Thymus (tissue), 11 donors: ENCODE data around the gene PRDM11. TPM values are rescaled to one million over a fixed set of nuclear protein-coding genes. Genes with fewer than 3 reads are reported as not detected.

Source experiments
- DNase-seq, 9 donors: peaks; one replicate each; pipeline ENCODE4 v3.0.0-alpha.2; 2013; ENCODE audit warnings: low spot score in 9 of 9, low read depth in 6 of 9, missing footprints in 1 of 9
- H3K27ac ChIP-seq, 2 donors: one replicate each; pipeline ENCODE4 v1.5.1; 2013; ENCODE audit warnings: control low read depth in 1 of 2, low read depth in 1 of 2, low read length in 1 of 2, mild to moderate bottlenecking in 1 of 2, moderate library complexity in 1 of 2
- H3K27me3 ChIP-seq, 2 donors: one replicate each; pipeline ENCODE4 v1.5.1; 2013; ENCODE audit warnings: low read length in 1 of 2; ENCODE audit not compliant: control insufficient read depth in 2 of 2, insufficient read depth in 1 of 2
- H3K36me3 ChIP-seq, 2 donors: one replicate each; pipeline ENCODE4 v1.5.1; 2013; ENCODE audit warnings: low read length in 1 of 2, mild to moderate bottlenecking in 1 of 2, moderate library complexity in 1 of 2; ENCODE audit not compliant: control insufficient read depth in 2 of 2, insufficient read depth in 2 of 2
- H3K4me1 ChIP-seq, 2 donors: one replicate each; pipeline ENCODE4 v1.5.1; 2013; ENCODE audit warnings: low read length in 2 of 2; ENCODE audit not compliant: control insufficient read depth in 2 of 2, insufficient read depth in 2 of 2
- H3K4me3 ChIP-seq, 2 donors: one replicate each; pipeline ENCODE4 v1.5.1; 2013; ENCODE audit warnings: low read length in 2 of 2, control low read depth in 1 of 2, mild to moderate bottlenecking in 1 of 2
- H3K9me3 ChIP-seq, 2 donors: one replicate each; pipeline ENCODE4 v1.5.1; 2013; ENCODE audit warnings: low read length in 1 of 2, mild to moderate bottlenecking in 1 of 2; ENCODE audit not compliant: control insufficient read depth in 2 of 2, insufficient read depth in 1 of 2
- WGBS: extraction: QIAGEN DNeasy Blood & Tissue Kit; methylation state at CpG from one replicate; pipeline ENCODE4 v1.1.7; 2013; 5-methylcytosine and 5-hydroxymethylcytosine counted together
- polyA plus RNA-seq: library from polyadenylated mRNA; stranded (reverse); fragments of 200-250 nt; gene quantifications from one replicate; pipeline ENCODE4 v1.2.3, GENCODE V29; 2013
- total RNA-seq: library from RNA; stranded (reverse); fragments of 120-200 nt; gene quantifications from one replicate; pipeline ENCODE4 v1.2.4, GENCODE V29; 2013
- donor health status: healthy.

Gene PRDM11
- total and polyA plus RNA-seq, 2 donors = 2.1 to 2.5 TPM

DNA sequence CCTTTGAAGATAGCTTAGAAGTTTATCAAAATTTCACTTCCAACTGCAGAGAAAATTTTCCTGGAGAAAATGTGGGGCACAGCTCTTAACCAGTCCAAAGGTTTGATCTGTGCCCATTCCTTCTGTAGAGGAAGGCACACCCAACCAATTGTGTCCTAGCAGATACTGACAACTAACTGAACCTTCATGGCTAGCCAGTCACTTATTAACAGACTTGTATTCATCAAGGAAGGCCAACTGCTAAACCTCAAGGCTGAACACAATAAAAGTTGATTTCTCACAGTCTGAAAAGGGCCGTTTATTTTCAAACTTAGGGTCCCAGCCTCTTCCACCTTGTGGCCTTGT lies 120.2 kb downstream of the PRDM11 start:
- peaks cover 0 to 4% of the 10 kb centered on the region in 2 donors for H3K27me3 ChIP-seq
- 92% methylated on average over 1 of the region's 1 CpG for WGBS
- H3K4me1 ChIP-seq = no peaks in the 10 kb centered on the region

DNA sequence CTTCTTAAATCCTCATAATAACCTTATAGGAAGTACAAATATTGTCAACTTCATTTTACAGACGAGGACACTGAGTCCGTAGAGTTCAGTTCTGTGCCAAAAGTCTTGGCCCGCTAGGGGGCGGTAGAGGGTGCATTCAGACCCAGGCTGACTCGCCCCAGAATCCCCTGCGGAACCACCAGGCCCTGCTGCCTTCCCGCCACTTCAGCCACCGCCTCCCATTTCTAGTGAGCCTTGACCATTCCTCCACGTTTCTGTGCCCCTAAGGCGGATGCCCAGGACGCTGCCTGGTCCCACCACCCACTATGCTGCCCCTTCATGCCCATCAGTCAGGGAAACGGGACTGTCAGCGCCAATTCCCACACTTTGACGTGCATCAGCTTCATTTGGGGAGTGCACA lies 120.6 kb downstream of the PRDM11 start:
- no peak overlapping the region for H3K27ac ChIP-seq
- DNase-seq = peak in 3 of 9 donors; percentile 1 to 8 (median 4)
- no peak overlapping the region for H3K4me3 ChIP-seq
- H3K4me1 ChIP-seq = no peaks in the 10 kb centered on the region
- no peaks in the 10 kb centered on the region for H3K9me3 ChIP-seq
- no peaks in the 10 kb centered on the region for H3K36me3 ChIP-seq
- whole genome bisulfite sequencing = 73% methylated on average over 14 of the region's 14 CpGs
- peaks cover 0 to 4% of the 10 kb centered on the region in 2 donors for H3K27me3 ChIP-seq

More for the DNA sequence above, 120.2 kb downstream of the PRDM11 start:
- H3K27ac ChIP-seq = no peak overlapping the region
- H3K9me3 ChIP-seq = no peaks in the 10 kb centered on the region
- DNase-seq = no peak
- no peaks in the 10 kb centered on the region for H3K36me3 ChIP-seq
- no peak overlapping the region for H3K4me3 ChIP-seq

DNA sequence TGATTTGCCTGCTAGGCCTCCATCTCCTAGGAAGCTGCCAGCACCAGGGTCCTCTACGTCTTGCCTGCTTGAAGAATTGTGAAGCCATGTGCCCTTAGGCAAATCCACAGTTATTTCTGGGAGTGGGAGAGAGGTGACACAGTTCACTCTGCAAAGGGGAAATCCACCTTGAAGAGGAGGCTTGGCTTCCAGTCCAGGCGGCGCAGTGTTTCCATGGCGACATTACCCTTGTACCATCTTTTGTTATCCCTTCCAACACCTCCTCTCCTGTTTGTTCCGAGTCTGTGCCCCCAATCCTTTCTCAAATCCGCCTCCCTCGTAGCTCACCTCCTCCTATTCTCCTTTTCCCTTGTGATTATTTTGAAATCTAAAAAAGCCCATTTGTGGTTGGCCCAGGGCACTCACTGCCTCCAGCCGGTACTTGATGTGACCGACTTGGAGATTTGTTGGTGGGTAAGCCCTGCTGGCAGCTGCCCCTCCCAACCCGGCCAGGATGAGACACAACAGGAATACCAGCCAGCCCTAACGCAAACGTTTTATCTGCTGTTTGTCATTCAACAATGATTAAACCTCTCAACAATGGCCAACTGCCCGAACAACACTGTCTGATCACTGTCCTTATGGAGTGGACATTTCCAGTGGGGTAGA lies 121.3 kb downstream of the PRDM11 start:
- Histone ChIP-seq H3K27me3 (peaks cover 0 to 4% of the 10 kb centered on the region in 2 donors), H3K4me3 (no peak overlapping the region), H3K27ac (no peak overlapping the region), H3K9me3 (no peaks in the 10 kb centered on the region), H3K4me1 (no peaks in the 10 kb centered on the region), H3K36me3 (no peaks in the 10 kb centered on the region)
- 89% methylated on average over 13 of the region's 13 CpGs for WGBS
- DNase-seq = no peak

DNA sequence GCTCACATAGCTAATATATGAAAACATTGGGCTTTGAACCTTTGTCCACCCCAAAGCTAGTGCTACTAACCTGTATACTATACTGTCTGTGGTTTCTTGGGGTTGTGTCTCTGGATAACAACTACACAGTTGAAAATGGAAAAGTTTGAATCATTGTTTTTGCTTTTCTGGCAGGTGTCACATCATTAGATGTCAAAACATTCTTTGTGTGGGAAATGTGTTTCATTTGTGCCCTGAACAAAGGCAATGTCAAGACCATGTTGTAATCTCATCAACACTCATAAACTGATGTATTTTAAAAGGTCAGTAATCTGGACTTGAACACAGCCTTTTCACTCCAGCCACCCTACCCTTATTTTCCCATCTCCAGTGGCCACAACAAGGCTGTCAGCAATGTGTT lies 123.2 kb downstream of the PRDM11 start:
- no peak for DNase-seq
- no peaks in the 10 kb centered on the region for H3K9me3 ChIP-seq
- H3K27me3 ChIP-seq = peaks cover 0 to 7% of the 10 kb centered on the region in 2 donors
- no peaks in the 10 kb centered on the region for H3K36me3 ChIP-seq
- no peak overlapping the region for H3K4me3 ChIP-seq
- H3K27ac ChIP-seq = no peak overlapping the region
- no peaks in the 10 kb centered on the region for H3K4me1 ChIP-seq

DNA sequence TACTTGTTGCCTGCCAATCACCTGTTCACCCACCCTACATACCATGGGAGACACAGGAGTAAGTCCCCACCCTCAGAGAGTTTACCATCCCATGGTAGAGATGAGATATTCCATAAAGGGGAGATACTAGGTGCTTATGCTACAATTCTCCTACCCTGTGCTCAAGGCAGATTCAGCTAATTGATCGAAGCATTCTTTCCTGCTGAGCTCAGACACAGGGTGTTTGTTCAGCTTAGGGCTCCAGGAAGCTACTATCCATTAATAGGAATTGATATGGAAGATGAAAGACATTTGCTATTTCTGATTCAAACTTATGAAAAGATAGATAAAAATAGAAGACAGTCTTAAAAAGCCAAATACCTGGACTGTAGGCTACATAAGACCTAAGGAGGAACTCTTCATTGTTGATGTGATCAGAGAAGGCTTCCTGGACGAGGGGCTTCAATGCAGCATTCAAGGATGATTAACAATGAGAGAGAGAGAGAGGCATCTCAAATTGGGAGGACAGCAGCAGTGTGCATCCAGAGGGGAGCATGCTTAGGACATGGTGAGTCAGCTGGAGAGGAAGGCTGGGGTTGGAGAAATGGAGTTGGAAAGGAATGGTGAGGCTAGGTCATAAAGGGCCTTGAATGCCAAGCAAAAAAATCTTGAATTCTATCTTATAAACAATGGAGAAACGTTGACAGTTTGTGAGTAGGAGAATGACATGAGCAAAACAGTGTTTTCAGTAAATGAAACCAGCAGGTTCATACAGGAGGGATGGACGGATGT lies 124.7 kb downstream of the PRDM11 start:
- H3K9me3 ChIP-seq = no peaks in the 10 kb centered on the region
- H3K4me1 ChIP-seq = no peaks in the 10 kb centered on the region
- H3K4me3 ChIP-seq = no peak overlapping the region
- 87% methylated on average over 4 of the region's 4 CpGs for WGBS
- H3K27ac ChIP-seq = no peak overlapping the region
- DNase-seq = no peak
- peaks cover 0 to 7% of the 10 kb centered on the region in 2 donors for H3K27me3 ChIP-seq
- H3K36me3 ChIP-seq = no peaks in the 10 kb centered on the region

DNA sequence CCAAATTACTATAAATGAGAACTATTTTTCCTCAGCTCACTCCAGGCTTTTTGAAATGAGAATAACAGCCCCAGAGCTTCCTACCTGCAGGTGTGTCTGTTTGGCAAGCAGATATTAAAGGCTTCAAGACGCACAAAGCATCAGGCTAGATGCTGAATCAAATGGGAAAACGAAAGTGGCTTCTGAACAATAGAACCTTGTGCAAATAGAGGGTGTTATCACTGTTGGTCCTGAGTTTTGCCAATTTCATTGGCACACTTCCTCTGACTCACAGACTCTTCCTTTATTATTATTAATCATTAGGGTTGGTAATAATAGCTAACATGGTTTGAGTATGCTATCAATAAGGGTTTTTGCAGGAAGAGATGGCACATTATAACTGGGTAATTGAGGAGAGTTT lies 126.3 kb downstream of the PRDM11 start:
- no peak overlapping the region for H3K27ac ChIP-seq
- no peaks in the 10 kb centered on the region for H3K36me3 ChIP-seq
- peaks cover 0 to 5% of the 10 kb centered on the region in 2 donors for H3K27me3 ChIP-seq
- no peak overlapping the region for H3K4me3 ChIP-seq
- no peaks in the 10 kb centered on the region for H3K9me3 ChIP-seq
- 84% methylated on average over 2 of the region's 2 CpGs for WGBS
- H3K4me1 ChIP-seq = no peaks in the 10 kb centered on the region
- DNase-seq = no peak

DNA sequence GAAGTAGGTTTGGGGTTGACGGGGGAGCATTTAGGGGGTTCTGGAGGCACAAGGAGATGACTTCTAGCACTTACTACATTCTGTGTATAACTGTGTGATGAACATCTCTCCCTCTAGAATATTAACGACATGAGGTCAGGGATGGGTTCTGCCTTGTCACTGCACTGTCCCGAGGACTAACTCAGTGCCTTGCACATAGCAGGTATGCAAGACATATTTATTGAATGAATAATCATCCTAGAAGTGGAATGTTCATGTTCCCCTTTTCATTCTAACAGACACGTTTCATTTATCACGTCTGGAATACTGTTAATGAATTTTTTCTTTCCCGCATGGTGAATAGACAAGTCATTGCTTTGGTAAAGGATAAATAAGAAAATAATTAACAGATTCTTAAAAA lies 127.1 kb downstream of the PRDM11 start:
- 89% methylated on average over 6 of the region's 6 CpGs for WGBS
- H3K9me3 ChIP-seq = no peaks in the 10 kb centered on the region
- H3K4me1 ChIP-seq = no peaks in the 10 kb centered on the region
- H3K36me3 ChIP-seq = no peaks in the 10 kb centered on the region
- H3K4me3 ChIP-seq = no peak overlapping the region
- no peak for DNase-seq
- no peak overlapping the region for H3K27ac ChIP-seq
- H3K27me3 ChIP-seq = peaks cover 0 to 3% of the 10 kb centered on the region in 2 donors

DNA sequence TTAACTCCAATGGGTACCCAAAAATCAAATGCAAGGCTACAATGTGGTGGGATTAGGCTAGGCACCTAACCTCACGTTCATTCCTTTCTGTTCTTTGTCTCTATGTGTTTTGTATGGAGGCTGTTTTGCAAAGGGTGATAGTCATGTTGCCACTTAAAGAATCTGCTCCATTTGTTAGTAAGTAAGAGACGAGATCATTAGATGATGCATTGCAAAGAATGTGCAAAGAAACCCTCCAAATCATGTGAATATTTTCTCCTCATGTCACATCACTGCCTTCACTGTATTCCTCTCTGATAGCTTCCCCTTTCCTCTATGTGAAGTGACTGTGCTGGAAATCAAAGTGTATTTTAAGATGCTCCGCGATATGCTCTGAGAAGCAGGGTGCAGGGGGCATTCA lies 127.8 kb downstream of the PRDM11 start:
- Histone ChIP-seq H3K4me1 (no peaks in the 10 kb centered on the region), H3K36me3 (no peaks in the 10 kb centered on the region), H3K27ac (no peak overlapping the region), H3K9me3 (no peaks in the 10 kb centered on the region), H3K4me3 (no peak overlapping the region), H3K27me3 (peaks cover 0 to 3% of the 10 kb centered on the region in 2 donors)
- DNase-seq = no peak
- 75% methylated on average over 4 of the region's 4 CpGs for WGBS

DNA sequence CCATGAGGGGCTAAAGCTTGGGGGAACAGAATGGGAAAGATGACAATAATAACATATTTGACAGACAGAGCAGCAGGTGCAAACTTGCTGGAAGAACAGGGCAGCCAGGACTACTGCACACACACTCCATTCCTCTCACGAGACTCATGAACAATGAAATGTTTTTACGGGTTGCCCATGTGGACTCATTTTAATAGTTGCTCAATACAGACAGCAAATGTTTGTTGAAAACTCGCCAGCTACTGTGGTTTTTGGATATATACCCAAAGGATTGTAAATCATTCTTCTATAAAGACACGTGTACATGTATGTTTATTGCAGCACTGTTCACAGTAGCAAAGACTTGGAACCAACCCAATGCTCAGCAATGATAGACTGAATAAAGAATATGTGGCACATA lies 129.4 kb downstream of the PRDM11 start:
- DNase-seq = no peak
- H3K27me3 ChIP-seq = peaks cover 0 to 3% of the 10 kb centered on the region in 2 donors
- no peaks in the 10 kb centered on the region for H3K9me3 ChIP-seq
- WGBS = 85% methylated on average over 4 of the region's 4 CpGs
- H3K27ac ChIP-seq = no peak overlapping the region
- no peak overlapping the region for H3K4me3 ChIP-seq
- H3K4me1 ChIP-seq = no peaks in the 10 kb centered on the region
- no peaks in the 10 kb centered on the region for H3K36me3 ChIP-seq
